ENCODE data around the gene CENPO.

The CENPO gene

DNA sequence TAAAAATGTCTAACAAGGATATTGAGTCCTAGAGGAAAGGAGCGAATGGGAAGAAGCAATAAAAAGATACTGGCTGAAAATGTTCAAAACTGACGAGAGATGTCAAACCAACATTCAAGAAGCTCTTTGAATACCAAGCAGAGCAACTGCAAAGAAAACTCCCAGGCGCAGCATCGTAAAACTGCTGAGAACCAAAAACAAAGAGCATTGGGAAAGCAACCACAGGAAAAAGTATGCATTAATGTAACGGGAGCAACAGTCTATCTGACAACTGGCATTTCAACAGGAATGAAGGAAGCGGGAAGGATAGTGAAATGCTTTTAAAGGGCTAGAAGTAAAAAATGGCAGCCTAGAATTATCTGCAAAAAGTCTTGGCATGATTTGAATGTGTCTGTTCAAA lies 73.7 kb downstream of the CENPO start:
- no peak for DNase-seq

- no peak for DNase-seq
Measured at GRCh38 chr2:24870440-24870839, 77.2 kb downstream of the CENPO start.

DNA sequence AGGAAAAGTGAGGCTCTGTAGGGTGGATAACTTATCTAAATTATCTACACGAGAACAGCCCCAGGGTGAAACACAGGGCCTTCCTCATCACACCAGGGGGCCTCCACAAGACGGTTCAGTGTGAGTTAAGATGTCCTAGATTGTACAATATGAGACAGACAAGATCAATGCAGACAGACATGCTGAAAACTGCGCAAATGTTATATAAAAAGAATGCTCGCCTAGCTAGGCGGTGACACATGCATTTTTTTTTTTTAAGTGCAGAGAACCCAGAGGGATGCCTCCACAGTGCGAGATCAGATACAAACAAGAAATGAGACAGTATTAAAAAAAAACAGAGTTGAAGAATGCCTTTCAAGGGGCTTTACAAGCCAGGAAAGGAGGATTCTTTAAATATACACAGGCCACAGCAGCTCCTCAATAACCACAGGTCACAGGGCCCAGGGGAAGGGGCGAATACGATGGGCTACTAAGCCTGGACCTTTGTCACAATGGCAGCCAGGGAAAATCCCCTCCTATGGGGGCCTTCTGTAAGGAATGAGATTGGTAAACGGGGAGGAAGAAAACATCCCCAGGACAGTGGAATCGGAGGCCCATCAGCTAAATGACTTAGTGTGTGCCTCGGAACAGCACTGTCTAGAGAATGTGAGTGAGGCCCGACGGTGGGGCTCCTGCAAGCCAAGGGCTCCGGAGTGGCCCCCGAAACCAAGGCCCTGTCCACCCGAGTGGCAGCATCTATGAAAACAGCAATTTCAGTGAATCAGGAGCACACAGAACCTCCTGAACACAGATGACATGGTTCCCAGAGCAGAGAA lies 77.9 kb downstream of the CENPO start:
- no peak for DNase-seq

GRCh38 chr2:24871852-24872333 lies 78.7 kb downstream of the CENPO start:
- DNase-seq, result no peak
